Vagina (tissue), 2 donors: Measurements from ENCODE around the gene MAP4K2. TPM values are rescaled to one million over a fixed set of nuclear protein-coding genes. Genes with fewer than 3 reads are reported as not detected.

Experiments
- DNase-seq, 2 donors: peaks; one replicate each; pipeline ENCODE4 v3.0.0-alpha.2; 2017; ENCODE audit errors: extremely low spot score in 2 of 2
- H3K27ac ChIP-seq: fragments of 200-600 bp; sonication (generic); one replicate; pipeline ENCODE4 v1.5.1; 2019
- H3K27me3 ChIP-seq: fragments of 200-600 bp; sonication (generic); one replicate; pipeline ENCODE4 v1.5.1; 2019
- H3K36me3 ChIP-seq, 2 donors: fragments of 200-600 bp; sonication (generic); one replicate each; pipeline ENCODE4 v1.5.1; 2017 to 2019
- H3K4me1 ChIP-seq: fragments of 200-600 bp; sonication (generic); one replicate; pipeline ENCODE4 v1.5.1; 2019
- H3K4me3 ChIP-seq, 2 donors: fragments of 200-600 bp; sonication (generic); 1 replicate in 1 of 2; 2 replicates in 1 of 2; pipeline ENCODE4 v1.5.1; 2016 to 2019
- H3K9me3 ChIP-seq: fragments of 200-600 bp; sonication (generic); one replicate; pipeline ENCODE4 v1.5.1; 2019
- CTCF ChIP-seq, 3 experiments: fragments of 450-650 bp in 2 of 3; fragments of 200-600 bp in 1 of 3; sonication (generic) in 1 of 3; IDR thresholded peaks; one replicate each; pipeline ENCODE4 v1.5.1; 2017 to 2019; ENCODE audit warnings: antibody characterized with exemption in 3 of 3, mild to moderate bottlenecking in 2 of 3, moderate library complexity in 2 of 3
- POLR2A ChIP-seq, 2 donors: fragments of 450-650 bp; IDR thresholded peaks; one replicate each; pipeline ENCODE4 v1.6.1; 2017; ENCODE audit warnings: antibody characterized with exemption in 2 of 2, mild to moderate bottlenecking in 2 of 2, moderate library complexity in 2 of 2
- POLR2AphosphoS5 ChIP-seq, 2 donors: sonication (generic); formaldehyde crosslinking; IDR thresholded peaks; one replicate each; pipeline ENCODE4 v1.9.0; 2017; ENCODE audit warnings: antibody characterized with exemption in 2 of 2, mild to moderate bottlenecking in 2 of 2, low read depth in 1 of 2; ENCODE audit not compliant: insufficient read depth in 1 of 2
- intact Hi-C: fragments of 100-400 bp; cut with DNase I; formaldehyde crosslinking; loops from one replicate; pipeline ENCODE4 v1.15.1; 2023
- total RNA-seq: library from RNA; depleted of rRNA; stranded (reverse); fragments of >200 nt; gene quantifications from one replicate; pipeline ENCODE4 v1.2.3, GENCODE V29; 2016

The MAP4K2 gene
- total RNA-seq, 1 donor from 2014 or later: 20.6 TPM

GRCh38 chr11:64755681-64756361 is 47.2 kb downstream of the MAP4K2 start:
- Histone ChIP-seq H3K27ac (no peak overlapping the region), H3K4me1 (peaks cover 17% of the 10 kb centered on the region), H3K9me3 (no peaks in the 10 kb centered on the region), H3K27me3 (no peaks in the 10 kb centered on the region), H3K4me3 (no peak overlapping the region), H3K36me3 (no peaks in the 10 kb centered on the region)
- intact Hi-C loops: no loop called here
- DNase-seq: no peak
- TF ChIP-seq POLR2A (IDR thresholded peaks at IDR 0.05): no peak
- TF ChIP-seq POLR2AphosphoS5 (IDR thresholded peaks at IDR 0.05; ENCODE audit: insufficient read depth in 1 of 2, low read depth in 1 of 2): no peak
- no peak for TF ChIP-seq CTCF (IDR thresholded peaks at IDR 0.05)

GRCh38 chr11:64754919-64755662 is 47.9 kb downstream of the MAP4K2 start:
- Histone ChIP-seq H3K4me1 (peaks cover 10% of the 10 kb centered on the region), H3K27me3 (no peaks in the 10 kb centered on the region), H3K4me3 (no peak overlapping the region), H3K27ac (no peak overlapping the region), H3K9me3 (no peaks in the 10 kb centered on the region), H3K36me3 (no peaks in the 10 kb centered on the region)
- intact Hi-C loops: no loop called here
- no peak for DNase-seq
- TF ChIP-seq POLR2AphosphoS5 (IDR thresholded peaks at IDR 0.05; ENCODE audit: insufficient read depth in 1 of 2, low read depth in 1 of 2) (no peak), POLR2A (IDR thresholded peaks at IDR 0.05) (no peak), CTCF (IDR thresholded peaks at IDR 0.05) (no peak)

- TF ChIP-seq POLR2A (IDR thresholded peaks at IDR 0.05): no peak
- TF ChIP-seq CTCF (IDR thresholded peaks at IDR 0.05): no peak
- TF ChIP-seq POLR2AphosphoS5 (IDR thresholded peaks at IDR 0.05; ENCODE audit: insufficient read depth in 1 of 2, low read depth in 1 of 2): no peak
- H3K27me3 ChIP-seq: no peaks in the 10 kb centered on the region
- H3K9me3 ChIP-seq: no peaks in the 10 kb centered on the region
- DNase-seq: no peak
- no peaks in the 10 kb centered on the region for H3K36me3 ChIP-seq
- H3K4me1 ChIP-seq: peaks cover 4% of the 10 kb centered on the region
- no peak overlapping the region for H3K4me3 ChIP-seq
- H3K27ac ChIP-seq: no peak overlapping the region
- intact Hi-C loops: no loop called here
Measured at GRCh38 chr11:64754124-64754918, 48.7 kb downstream of the MAP4K2 start.

- no peak for TF ChIP-seq POLR2A (IDR thresholded peaks at IDR 0.05)
- no peaks in the 10 kb centered on the region for H3K9me3 ChIP-seq
- H3K27me3 ChIP-seq: no peaks in the 10 kb centered on the region
- no peak overlapping the region for H3K27ac ChIP-seq
- H3K4me3 ChIP-seq: no peak overlapping the region
- intact Hi-C loops: no loop called here
- H3K36me3 ChIP-seq: no peaks in the 10 kb centered on the region
- DNase-seq: no peak
- peaks cover 4% of the 10 kb centered on the region for H3K4me1 ChIP-seq
Measured at GRCh38 chr11:64753380-64754123, 49.5 kb downstream of the MAP4K2 start.

- intact Hi-C loops: no loop called here
- no peak for DNase-seq
- H3K36me3 ChIP-seq: no peaks in the 10 kb centered on the region
- no peak for TF ChIP-seq POLR2AphosphoS5 (IDR thresholded peaks at IDR 0.05; ENCODE audit: insufficient read depth in 1 of 2, low read depth in 1 of 2)
- TF ChIP-seq CTCF (IDR thresholded peaks at IDR 0.05): no peak
- TF ChIP-seq POLR2A (IDR thresholded peaks at IDR 0.05): no peak
- H3K4me1 ChIP-seq: peaks cover 6% of the 10 kb centered on the region
- no peaks in the 10 kb centered on the region for H3K9me3 ChIP-seq
- H3K27ac ChIP-seq: no peak overlapping the region
- H3K4me3 ChIP-seq: no peak overlapping the region
- no peaks in the 10 kb centered on the region for H3K27me3 ChIP-seq
Measured at GRCh38 chr11:64753019-64753379, 50.0 kb downstream of the MAP4K2 start.
